Activated naive CD8-positive, alpha-beta T cell treated with anti-CD3 and anti-CD28 coated beads, Interleukin-2, amount 50 U/mL, for 24 hours (primary cell): ENCODE measurements around the gene CADPS2.
"Not testable (repeated sequence)": the region's sequence is repeated elsewhere in the genome, so short reads cannot be mapped to it uniquely, and the experiment has no call there.

ENCODE experiments used
- ATAC-seq: fragments of 150-1000 bp; cut with Tn5 transposase; one replicate; pipeline ENCODE4 v1.10.0; 2021
- DNase-seq: peaks from one replicate; pipeline ENCODE4 v3.0.0; 2021
- H3K27ac Mint-ChIP-seq: one replicate; pipeline ENCODE4 v1.8.0; 2021; ENCODE audit warnings: mild to moderate bottlenecking, mixed read lengths
- H3K27me3 Mint-ChIP-seq: one replicate; pipeline ENCODE4 v1.8.0; 2021; ENCODE audit warnings: mixed read lengths
- H3K36me3 Mint-ChIP-seq: one replicate; pipeline ENCODE4 v1.8.0; 2021; ENCODE audit warnings: low read depth, mixed read lengths
- H3K4me1 Mint-ChIP-seq: one replicate; pipeline ENCODE4 v1.8.0; 2021; ENCODE audit warnings: mixed read lengths
- H3K4me3 Mint-ChIP-seq: one replicate; pipeline ENCODE4 v1.8.0; 2021; ENCODE audit warnings: mild to moderate bottlenecking, moderate library complexity, mixed read lengths
- H3K9me3 Mint-ChIP-seq: one replicate; pipeline ENCODE4 v1.8.0; 2021; ENCODE audit warnings: mixed read lengths

The CADPS2 gene

DNA sequence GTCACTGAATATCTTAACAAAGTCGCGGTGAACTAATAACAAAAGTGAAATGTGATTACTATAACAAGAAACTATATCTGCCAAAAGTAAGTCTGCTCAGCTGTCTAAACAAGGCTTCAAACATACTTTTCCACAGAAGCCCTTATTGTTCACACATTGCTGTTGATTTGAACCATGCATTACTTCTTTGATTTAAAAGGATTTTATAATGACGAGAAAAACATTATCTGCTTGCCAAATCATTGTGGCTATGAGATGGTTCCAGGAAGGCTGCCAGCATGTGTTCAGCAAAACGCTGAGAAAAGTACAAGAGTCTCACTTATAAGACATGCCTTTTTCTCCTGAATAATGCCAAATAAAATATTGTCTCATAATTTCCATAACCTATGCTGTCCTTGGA is 211.8 kb downstream of the CADPS2 start:
- peaks cover 8% of the 10 kb centered on the region for H3K9me3 Mint-ChIP-seq
- ATAC-seq, result no peak

DNA sequence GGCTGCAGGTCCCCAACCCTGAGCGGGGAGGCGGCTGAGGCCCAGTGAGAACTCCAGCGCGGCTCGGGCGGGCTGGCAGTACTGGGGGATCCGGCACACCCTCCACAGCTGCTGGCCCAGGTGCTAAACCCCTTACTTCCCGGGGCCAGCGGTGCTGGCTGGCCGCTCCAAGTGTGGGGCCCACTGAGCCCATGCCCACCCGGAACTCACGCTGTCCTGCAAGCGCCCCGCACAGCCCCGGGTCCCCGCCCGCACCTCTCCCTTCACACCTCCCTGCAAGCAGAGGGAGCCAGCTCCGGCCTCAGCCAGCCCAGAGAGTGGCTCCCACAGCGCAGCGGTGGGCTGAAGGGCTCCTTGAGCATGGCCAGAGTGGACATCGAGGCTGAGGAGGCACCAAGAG is 212.3 kb downstream of the CADPS2 start:
- ATAC-seq (no peak), DNase-seq (no peak)
- no peaks in the 10 kb centered on the region for H3K27me3 Mint-ChIP-seq
- H3K9me3 Mint-ChIP-seq, result peaks cover 8% of the 10 kb centered on the region
- no peaks in the 10 kb centered on the region for H3K36me3 Mint-ChIP-seq
- no peaks in the 10 kb centered on the region for H3K4me1 Mint-ChIP-seq
- H3K27ac Mint-ChIP-seq, result no peak overlapping the region
- H3K4me3 Mint-ChIP-seq, result no peak overlapping the region

More for the DNA sequence above, 211.8 kb downstream of the CADPS2 start:
- H3K36me3 Mint-ChIP-seq, result no peaks in the 10 kb centered on the region
- no peak for DNase-seq
- no peak overlapping the region for H3K4me3 Mint-ChIP-seq
- no peak overlapping the region for H3K27ac Mint-ChIP-seq
- no peaks in the 10 kb centered on the region for H3K27me3 Mint-ChIP-seq
- H3K4me1 Mint-ChIP-seq, result no peaks in the 10 kb centered on the region

DNA sequence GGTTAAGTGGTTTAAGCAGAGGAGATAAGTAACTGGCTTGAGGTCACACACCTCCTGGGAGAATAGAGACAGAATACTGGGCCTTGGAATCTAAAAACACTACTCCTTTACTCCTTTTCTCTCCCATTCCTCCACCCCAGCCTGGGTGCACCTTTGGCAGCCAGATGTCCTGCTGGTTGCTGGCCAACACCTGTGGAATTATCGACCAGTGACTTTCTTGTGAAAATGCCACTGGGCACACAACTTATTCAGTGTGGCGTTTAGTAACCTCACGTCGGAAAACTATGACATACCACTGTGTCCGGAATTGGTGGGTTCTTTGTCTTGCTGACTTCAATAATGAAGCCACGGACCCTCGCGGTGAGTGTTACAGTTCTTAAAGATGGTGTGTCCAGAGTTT is 213.7 kb downstream of the CADPS2 start:
- Mint-ChIP-seq H3K4me1 (no peaks in the 10 kb centered on the region), H3K9me3 (peaks cover 8% of the 10 kb centered on the region), H3K4me3 (no peak overlapping the region), H3K36me3 (no peaks in the 10 kb centered on the region), H3K27me3 (no peaks in the 10 kb centered on the region), H3K27ac (no peak overlapping the region)
- DNase-seq, result no peak
- ATAC-seq, result no peak

DNA sequence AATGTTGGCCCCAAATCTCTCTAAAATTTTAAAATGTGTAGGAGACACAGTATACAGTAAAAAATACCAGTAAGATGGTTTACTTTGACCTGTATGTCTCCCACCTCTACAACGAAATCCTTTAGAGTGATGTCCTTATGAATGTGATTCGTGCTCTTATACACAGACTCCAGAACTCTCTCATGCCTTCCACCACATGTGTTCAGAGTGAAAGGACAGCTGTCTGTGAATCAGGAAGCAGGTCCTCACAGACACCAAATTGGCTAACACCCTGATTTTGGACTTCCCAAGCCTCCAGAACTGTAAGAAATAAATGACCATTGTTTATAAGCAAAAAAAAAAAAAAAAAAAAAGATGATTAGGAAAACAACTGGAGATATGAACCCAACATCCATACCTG is 222.5 kb downstream of the CADPS2 start:
- Mint-ChIP-seq H3K36me3 (no peaks in the 10 kb centered on the region), H3K27me3 (no peaks in the 10 kb centered on the region), H3K4me3 (no peak overlapping the region), H3K4me1 (no peaks in the 10 kb centered on the region), H3K9me3 (no peaks in the 10 kb centered on the region), H3K27ac (no peak overlapping the region)
- DNase-seq (no peak), ATAC-seq (no peak)

DNA sequence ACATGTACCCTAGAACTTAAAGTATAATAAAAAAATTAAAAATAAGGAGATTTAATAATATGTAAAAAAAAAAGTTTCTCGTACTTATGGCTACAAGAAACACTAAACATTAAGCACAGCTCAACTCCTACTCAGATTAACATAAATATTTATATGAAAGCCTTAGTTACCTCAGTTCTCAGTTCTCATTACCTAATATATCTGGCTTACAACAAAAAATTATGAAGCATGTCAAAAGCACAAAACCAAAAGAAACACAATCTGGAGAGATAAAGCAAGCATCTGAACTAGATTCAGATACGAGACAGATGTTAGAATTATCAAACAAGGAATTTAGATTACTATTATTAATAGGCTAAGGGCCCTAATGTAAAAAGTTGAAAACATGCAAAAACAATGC is 227.4 kb downstream of the CADPS2 start:
- H3K4me1 Mint-ChIP-seq, result no peaks in the 10 kb centered on the region
- H3K36me3 Mint-ChIP-seq, result no peaks in the 10 kb centered on the region
- DNase-seq (no peak), ATAC-seq (no peak)
- H3K9me3 Mint-ChIP-seq, result no peaks in the 10 kb centered on the region
- no peak overlapping the region for H3K27ac Mint-ChIP-seq
- no peak overlapping the region for H3K4me3 Mint-ChIP-seq
- no peaks in the 10 kb centered on the region for H3K27me3 Mint-ChIP-seq

DNA sequence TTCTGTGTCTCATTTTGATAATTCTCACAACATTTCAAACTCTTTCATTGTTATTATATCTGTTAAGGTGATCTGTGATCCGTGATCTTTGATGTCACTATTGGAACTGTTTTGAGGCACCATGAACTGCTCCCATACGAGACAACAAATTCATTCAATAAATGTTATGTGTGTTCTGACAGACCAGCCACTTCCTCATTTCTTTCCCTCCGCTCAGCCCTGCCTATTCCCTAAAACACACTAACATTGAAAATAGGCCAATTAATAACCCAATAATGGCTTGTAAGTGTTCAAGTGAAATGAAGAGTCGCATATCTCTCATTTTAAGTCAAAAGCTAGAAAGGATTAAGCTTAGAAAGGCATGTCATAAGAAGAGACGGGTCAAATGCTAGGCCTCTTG is 232.6 kb downstream of the CADPS2 start:
- Mint-ChIP-seq H3K36me3 (no peaks in the 10 kb centered on the region), H3K27me3 (no peaks in the 10 kb centered on the region), H3K4me1 (no peaks in the 10 kb centered on the region), H3K4me3 (no peak overlapping the region), H3K9me3 (no peaks in the 10 kb centered on the region), H3K27ac (no peak overlapping the region)
- DNase-seq, result no peak
- ATAC-seq, result no peak

DNA sequence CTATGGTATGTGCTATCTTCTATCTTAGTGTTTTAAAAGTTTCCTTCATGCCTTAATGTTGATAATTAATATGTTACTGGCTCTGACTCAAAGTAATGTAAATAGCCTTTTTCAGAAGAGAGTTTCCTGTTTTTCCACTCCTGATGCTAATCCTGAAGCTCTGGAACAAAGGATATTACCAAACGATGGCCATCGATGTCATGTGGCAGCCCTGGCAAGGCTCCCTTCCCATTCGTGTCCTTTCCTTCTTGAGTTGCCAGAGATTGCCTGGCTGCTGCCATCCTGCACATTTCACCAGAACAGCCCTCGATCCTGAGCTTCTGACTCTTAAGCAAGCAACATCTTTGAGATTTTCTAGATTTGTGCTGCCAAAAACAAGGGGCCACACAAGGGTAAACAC is 233.4 kb downstream of the CADPS2 start:
- H3K36me3 Mint-ChIP-seq, result no peaks in the 10 kb centered on the region
- H3K27ac Mint-ChIP-seq, result no peak overlapping the region
- DNase-seq (no peak), ATAC-seq (no peak)
- H3K9me3 Mint-ChIP-seq, result no peaks in the 10 kb centered on the region
- no peaks in the 10 kb centered on the region for H3K4me1 Mint-ChIP-seq
- H3K4me3 Mint-ChIP-seq, result no peak overlapping the region
- no peaks in the 10 kb centered on the region for H3K27me3 Mint-ChIP-seq

DNA sequence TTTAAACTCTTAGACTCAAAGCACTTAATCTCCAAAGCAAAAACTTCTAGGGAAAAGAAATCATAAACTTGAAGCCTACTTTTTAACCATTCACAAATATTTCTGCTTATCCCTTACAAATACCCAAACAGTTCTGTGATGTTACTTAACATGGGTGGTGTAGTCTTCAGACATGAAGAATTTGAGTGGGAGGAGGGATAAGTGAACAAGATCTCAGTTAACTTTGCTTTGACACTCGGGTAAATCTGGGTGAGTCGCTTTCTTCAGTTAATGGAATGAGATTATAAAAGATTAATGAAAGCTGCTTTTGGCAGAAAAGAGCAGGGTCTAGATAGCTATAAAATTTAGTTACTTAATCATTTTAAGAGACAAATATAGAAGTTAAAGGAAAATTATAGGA is 234.8 kb downstream of the CADPS2 start:
- Mint-ChIP-seq H3K27ac (no peak overlapping the region), H3K9me3 (no peaks in the 10 kb centered on the region), H3K27me3 (no peaks in the 10 kb centered on the region), H3K36me3 (no peaks in the 10 kb centered on the region), H3K4me3 (no peak overlapping the region), H3K4me1 (no peaks in the 10 kb centered on the region)
- no peak for DNase-seq
- ATAC-seq, result no peak

DNA sequence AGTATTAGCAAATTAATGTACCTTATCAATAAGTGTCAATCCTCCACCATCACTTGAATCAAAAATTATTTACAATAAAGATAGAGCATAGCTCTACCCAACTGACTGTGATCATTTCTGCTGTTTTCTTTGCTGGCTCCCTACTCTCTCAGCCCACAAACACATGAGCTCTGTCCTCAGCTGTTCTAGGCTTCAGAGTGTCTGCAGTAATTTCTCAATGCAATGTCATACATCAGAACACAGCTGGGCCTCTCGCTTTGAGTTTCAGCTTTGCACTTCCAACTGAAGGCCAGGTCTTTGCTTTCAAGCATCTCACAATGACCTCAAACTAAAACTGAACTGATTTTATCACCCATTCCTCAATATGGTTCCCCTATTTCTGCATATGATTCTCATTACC is 243.0 kb downstream of the CADPS2 start:
- H3K4me3 Mint-ChIP-seq, result no peak overlapping the region
- H3K4me1 Mint-ChIP-seq, result no peaks in the 10 kb centered on the region
- no peak for ATAC-seq
- no peaks in the 10 kb centered on the region for H3K36me3 Mint-ChIP-seq
- H3K9me3 Mint-ChIP-seq, result no peaks in the 10 kb centered on the region
- no peaks in the 10 kb centered on the region for H3K27me3 Mint-ChIP-seq
- DNase-seq, result no peak
- no peak overlapping the region for H3K27ac Mint-ChIP-seq

DNA sequence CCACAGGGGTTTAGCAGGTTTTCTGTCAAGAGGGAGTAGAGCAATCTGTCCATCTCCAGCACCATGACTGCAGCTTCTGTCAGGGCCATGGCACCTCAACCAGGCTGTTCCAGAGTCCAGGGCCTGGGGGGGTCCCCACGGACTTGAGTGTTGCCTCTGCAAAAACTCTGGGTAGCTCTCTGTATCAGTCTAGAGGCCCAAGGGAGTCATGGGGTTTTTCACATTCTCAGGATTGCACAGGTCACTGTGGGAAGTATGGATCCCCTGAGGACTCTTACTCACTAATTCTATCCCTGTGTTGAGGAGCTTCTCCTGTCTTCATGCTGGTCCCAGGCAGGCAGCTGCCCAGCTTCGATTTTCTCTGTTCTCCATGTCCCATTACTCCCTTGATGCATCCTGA is 247.8 kb downstream of the CADPS2 start:
- no peak overlapping the region for H3K27ac Mint-ChIP-seq
- H3K27me3 Mint-ChIP-seq, result no peaks in the 10 kb centered on the region
- no peaks in the 10 kb centered on the region for H3K36me3 Mint-ChIP-seq
- peaks cover 10% of the 10 kb centered on the region for H3K9me3 Mint-ChIP-seq
- no peak overlapping the region for H3K4me3 Mint-ChIP-seq
- ATAC-seq (no peak), DNase-seq (no peak)
- no peaks in the 10 kb centered on the region for H3K4me1 Mint-ChIP-seq

DNA sequence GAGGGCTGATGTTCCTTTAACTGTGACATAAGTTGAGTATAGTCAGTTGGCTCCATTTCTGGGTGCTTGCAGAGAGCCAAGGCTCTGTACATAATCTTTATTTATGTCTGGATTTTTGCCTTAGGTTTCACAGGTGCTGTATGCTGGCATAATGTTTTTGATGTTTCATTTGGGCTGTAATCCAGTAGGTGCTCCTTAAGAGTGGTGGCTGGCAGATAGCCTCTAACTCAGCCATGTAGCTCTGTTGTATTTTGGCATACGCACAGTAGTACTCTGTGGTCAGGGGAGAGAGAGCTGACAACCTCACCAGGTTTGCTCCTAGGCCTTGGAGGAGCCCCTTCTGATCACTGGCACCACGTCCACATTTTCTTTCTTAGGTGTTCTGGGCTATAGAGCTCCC is 248.5 kb downstream of the CADPS2 start:
- Mint-ChIP-seq H3K9me3 (peaks cover 10% of the 10 kb centered on the region), H3K27me3 (no peaks in the 10 kb centered on the region), H3K4me3 (no peak overlapping the region), H3K4me1 (no peaks in the 10 kb centered on the region), H3K27ac (no peak overlapping the region), H3K36me3 (no peaks in the 10 kb centered on the region)
- no peak for DNase-seq
- ATAC-seq, result no peak

DNA sequence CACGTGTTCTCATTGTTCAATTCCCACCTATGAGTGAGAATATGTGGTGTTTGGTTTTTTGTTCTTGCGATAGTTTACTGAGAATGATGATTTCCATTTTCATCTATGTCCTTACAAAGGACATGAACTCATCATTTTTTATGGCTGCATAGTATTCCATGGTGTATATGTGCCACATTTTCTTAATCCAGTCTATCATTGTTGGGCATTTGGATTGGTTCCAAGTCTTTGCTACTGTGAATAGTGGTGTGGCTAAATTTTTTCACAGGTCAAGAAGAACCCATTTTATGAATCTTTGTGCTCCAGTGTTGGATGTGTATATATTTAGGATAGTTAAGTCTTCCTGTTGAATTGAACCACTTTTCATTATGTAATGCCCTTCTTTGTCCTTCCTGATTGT is 250.8 kb downstream of the CADPS2 start:
- ATAC-seq, H3K4me3 Mint-ChIP-seq, H3K27me3 Mint-ChIP-seq, H3K4me1 Mint-ChIP-seq, H3K36me3 Mint-ChIP-seq, H3K27ac Mint-ChIP-seq, DNase-seq: not testable (repeated sequence)
- peaks cover 10% of the 10 kb centered on the region for H3K9me3 Mint-ChIP-seq

DNA sequence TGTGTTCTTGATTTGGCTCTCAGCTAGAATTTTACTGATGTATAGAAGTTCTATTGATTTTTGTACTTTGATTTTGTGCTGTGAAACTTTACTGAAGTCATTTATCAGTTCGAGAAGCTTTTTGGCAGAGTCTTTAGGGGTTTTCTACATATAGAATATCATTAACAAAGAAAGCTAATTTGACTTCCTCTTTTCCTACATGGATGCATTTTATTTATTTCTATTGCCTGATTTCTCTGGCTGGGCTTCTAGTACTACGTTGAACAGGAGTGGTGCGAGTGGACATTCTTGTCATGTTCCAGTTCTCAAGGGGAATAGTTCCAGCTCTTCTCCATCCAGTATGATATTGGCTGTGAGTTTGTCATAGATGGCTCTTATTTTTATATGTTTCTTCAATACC is 252.8 kb downstream of the CADPS2 start:
- ATAC-seq (no peak), DNase-seq (no peak)
- H3K4me3 Mint-ChIP-seq, result no peak overlapping the region
- H3K9me3 Mint-ChIP-seq, result peaks cover 10% of the 10 kb centered on the region
- H3K27me3 Mint-ChIP-seq, result no peaks in the 10 kb centered on the region
- H3K36me3 Mint-ChIP-seq, result no peaks in the 10 kb centered on the region
- H3K4me1 Mint-ChIP-seq, result no peaks in the 10 kb centered on the region
- no peak overlapping the region for H3K27ac Mint-ChIP-seq

DNA sequence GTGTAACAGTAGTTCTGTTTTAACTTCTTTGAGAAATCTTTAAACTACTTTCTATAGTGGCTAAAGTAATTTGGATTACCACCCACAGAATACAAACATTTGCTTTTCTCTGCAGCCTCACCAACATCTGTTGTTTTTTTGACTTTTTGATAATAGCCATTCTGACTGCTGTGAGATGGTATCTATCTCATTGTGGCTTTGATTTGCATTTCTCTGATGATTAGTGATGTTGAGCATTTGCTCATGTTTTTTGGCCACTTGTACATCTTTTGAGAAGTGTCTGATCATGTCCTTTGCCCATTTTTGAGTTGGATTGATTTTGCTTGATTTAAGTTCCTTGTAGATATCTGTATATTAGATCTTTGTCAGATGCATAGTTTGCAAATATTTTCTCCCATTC is 254.0 kb downstream of the CADPS2 start:
- no peak overlapping the region for H3K4me3 Mint-ChIP-seq
- no peaks in the 10 kb centered on the region for H3K36me3 Mint-ChIP-seq
- ATAC-seq (no peak), DNase-seq (no peak)
- peaks cover 10% of the 10 kb centered on the region for H3K9me3 Mint-ChIP-seq
- no peaks in the 10 kb centered on the region for H3K27me3 Mint-ChIP-seq
- no peak overlapping the region for H3K27ac Mint-ChIP-seq
- no peaks in the 10 kb centered on the region for H3K4me1 Mint-ChIP-seq

DNA sequence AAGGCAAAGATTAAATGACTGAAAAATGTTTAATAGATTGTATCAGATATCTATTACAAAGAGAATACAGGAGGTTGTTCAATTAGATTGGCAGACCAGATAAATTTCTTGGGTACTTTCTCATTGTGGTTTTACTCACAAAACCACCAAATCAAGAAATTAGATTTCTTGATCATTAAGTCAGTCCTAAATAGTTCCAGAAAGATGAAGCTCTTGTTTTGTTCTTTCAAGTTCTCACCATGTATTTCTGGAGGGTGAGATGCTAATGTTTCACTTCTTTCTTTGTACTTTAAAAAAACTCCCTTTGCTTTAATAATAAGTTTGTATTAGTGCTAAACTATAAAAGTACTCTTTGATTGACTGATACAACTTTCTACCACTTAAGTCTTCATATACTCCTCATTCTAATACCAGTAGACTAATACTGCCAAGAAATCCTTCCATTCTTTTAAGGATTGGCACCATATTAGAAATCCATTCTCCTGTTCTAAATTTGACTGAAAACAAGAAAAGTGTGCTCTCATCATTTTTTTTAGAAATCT is 256.8 kb downstream of the CADPS2 start:
- Mint-ChIP-seq H3K36me3 (no peaks in the 10 kb centered on the region), H3K27me3 (no peaks in the 10 kb centered on the region), H3K27ac (no peak overlapping the region), H3K4me3 (no peak overlapping the region), H3K9me3 (peaks cover 4% of the 10 kb centered on the region), H3K4me1 (no peaks in the 10 kb centered on the region)
- ATAC-seq, result no peak
- DNase-seq, result no peak

DNA sequence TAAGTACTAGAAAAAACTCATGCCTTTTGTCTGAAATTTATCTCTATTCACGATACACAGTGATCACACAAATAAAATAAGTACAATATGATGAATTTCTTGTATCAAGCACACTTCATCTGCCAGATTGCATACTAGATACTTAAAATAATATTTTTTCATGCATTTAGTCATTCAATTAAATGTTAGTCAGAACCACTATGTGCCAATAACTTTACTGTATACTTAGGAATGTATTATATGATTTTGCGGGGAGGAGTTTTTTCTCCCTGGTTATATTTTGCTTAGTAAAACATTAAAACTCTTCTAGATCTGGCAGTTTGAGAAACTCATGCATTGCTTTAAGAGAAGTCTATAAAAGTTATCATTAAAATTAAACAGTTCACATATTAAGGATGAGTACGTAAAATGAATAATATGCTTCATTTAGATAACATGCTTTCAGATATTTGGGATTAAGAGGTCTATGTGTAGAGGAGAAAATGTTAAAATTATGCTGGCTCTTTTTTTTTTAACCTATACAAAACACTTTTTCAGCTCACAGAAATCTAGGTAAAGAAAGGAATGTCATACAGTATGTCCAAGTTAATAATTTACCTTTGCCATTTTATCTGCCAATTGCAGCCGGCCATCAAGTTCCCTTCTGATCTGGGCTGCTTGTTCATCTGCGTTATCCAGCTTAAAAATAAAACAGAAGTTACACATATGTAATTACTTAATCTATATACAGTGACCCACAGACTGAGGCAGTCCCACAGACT is 257.4 kb downstream of the CADPS2 start:
- Mint-ChIP-seq H3K27ac (no peak overlapping the region), H3K27me3 (no peaks in the 10 kb centered on the region), H3K9me3 (peaks cover 4% of the 10 kb centered on the region), H3K4me3 (no peak overlapping the region), H3K36me3 (no peaks in the 10 kb centered on the region), H3K4me1 (no peaks in the 10 kb centered on the region)
- ATAC-seq (no peak), DNase-seq (no peak)
